Psoas muscle (tissue), 8 donors: ENCODE results near the gene TXK. TPM values are rescaled to one million over a fixed set of nuclear protein-coding genes. Genes with fewer than 3 reads are reported as not detected.

Experiments used
- ATAC-seq, 4 donors: fragments of 200-7000 bp; cut with Tn5 transposase; one replicate each; pipeline ENCODE4 v1.9.1; 2020; ENCODE audit warnings: moderate library complexity in 3 of 4, mild to moderate bottlenecking in 2 of 4
- DNase-seq, 2 donors: peaks; one replicate each; pipeline ENCODE4 v3.0.0-alpha.2; 2020
- H3K27ac ChIP-seq: fragments of 200-600 bp; one replicate; pipeline ENCODE4 v1.8.0; 2022
- H3K27me3 ChIP-seq, 3 donors: fragments of 200-600 bp in 1 of 3; one replicate each; pipeline versions ENCODE4 v1.6.1 to v1.8.0; 2013 to 2022; ENCODE audit warnings: low read length in 2 of 3, mild to moderate bottlenecking in 2 of 3, moderate library complexity in 1 of 3; ENCODE audit not compliant: insufficient read depth in 3 of 3
- H3K36me3 ChIP-seq, 2 donors: fragments of 200-600 bp in 1 of 2; one replicate each; pipeline versions ENCODE4 v1.6.1 to v1.8.0; 2013 to 2022; ENCODE audit warnings: low read depth in 1 of 2, mild to moderate bottlenecking in 1 of 2, moderate library complexity in 1 of 2; ENCODE audit not compliant: insufficient read depth in 1 of 2
- H3K4me1 ChIP-seq: fragments of 200-600 bp; one replicate; pipeline ENCODE4 v1.8.0; 2022
- H3K4me3 ChIP-seq: fragments of 200-600 bp; one replicate; pipeline ENCODE4 v1.8.0; 2022; ENCODE audit warnings: mild to moderate bottlenecking
- H3K9me3 ChIP-seq: fragments of 200-600 bp; one replicate; pipeline ENCODE4 v1.8.0; 2022
- WGBS, 3 donors: extraction: QIAGEN DNeasy Blood & Tissue Kit; methylation state at CpG; one replicate each; pipeline versions ENCODE4 v1.1.6 to v1.1.7; 2013; 5-methylcytosine and 5-hydroxymethylcytosine counted together
- intact Hi-C, 2 donors: fragments of 100-400 bp; cut with DNase I; formaldehyde crosslinking; loops; one replicate each; pipeline versions ENCODE4 v1.11.0 to v1.14.2; 2022
- polyA plus RNA-seq, 3 donors: library from polyadenylated mRNA; stranded (reverse); fragments of 200-250 nt; gene quantifications; one replicate each; pipeline ENCODE4 v1.2.3, GENCODE V29; 2013
- total RNA-seq, 4 donors: library from RNA; stranded (reverse); fragmentation: NEBNext Ultra II Directional in 2 of 4; extraction: Animal tissue kit (Norgen Biotek cat#: 25700) in 2 of 4; gene quantifications; one replicate each; pipeline versions ENCODE4 v1.2.1 to v1.2.4, GENCODE V29; 2021 to 2023
- TF ChIP-seq, protein P1 (sequence below): fragments of 200-600 bp; IDR thresholded peaks from one replicate; pipeline ENCODE4 v1.8.0; 2022; ENCODE audit warnings: antibody characterized with exemption
- donor health status: healthy with polysubstance abuse.
- donor health status: DM: no; HTN: no; CAD: no; lungs with moderate emphysema.
- donor health status: Bipolar disorder and iron deficiency.
- donor health status: healthy.
- donor health status: DM: yes; HTN: yes; CAD: no.
- donor health status: DM: no; HTN: no; CAD: no.
- donor health status: DM: no; HTN: no; CAD: no.
- donor health status: DM: yes; HTN: yes; CAD: no.

TXK gene
- total and polyA plus RNA-seq, 7 donors = 0.07 to 0.52 (median 0.21) TPM; not detected in 1

GRCh38 chr4:48078862-48079655 is 55.0 kb downstream of the TXK start:
- Histone ChIP-seq H3K27ac (no peak overlapping the region), H3K27me3 (no peaks in the 10 kb centered on the region), H3K4me1 (no peaks in the 10 kb centered on the region), H3K4me3 (no peak overlapping the region), H3K9me3 (no peaks in the 10 kb centered on the region), H3K36me3 (no peaks in the 10 kb centered on the region)
- no peak for ATAC-seq
- 73 to 84% (median 77%) methylated on average over 5 of the region's 5 CpGs for WGBS, 3 donors
- DNase-seq = no peak
- intact Hi-C loops = no loop called here
- TF ChIP-seq, protein P1, sequence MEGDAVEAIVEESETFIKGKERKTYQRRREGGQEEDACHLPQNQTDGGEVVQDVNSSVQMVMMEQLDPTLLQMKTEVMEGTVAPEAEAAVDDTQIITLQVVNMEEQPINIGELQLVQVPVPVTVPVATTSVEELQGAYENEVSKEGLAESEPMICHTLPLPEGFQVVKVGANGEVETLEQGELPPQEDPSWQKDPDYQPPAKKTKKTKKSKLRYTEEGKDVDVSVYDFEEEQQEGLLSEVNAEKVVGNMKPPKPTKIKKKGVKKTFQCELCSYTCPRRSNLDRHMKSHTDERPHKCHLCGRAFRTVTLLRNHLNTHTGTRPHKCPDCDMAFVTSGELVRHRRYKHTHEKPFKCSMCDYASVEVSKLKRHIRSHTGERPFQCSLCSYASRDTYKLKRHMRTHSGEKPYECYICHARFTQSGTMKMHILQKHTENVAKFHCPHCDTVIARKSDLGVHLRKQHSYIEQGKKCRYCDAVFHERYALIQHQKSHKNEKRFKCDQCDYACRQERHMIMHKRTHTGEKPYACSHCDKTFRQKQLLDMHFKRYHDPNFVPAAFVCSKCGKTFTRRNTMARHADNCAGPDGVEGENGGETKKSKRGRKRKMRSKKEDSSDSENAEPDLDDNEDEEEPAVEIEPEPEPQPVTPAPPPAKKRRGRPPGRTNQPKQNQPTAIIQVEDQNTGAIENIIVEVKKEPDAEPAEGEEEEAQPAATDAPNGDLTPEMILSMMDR = no peak

- ATAC-seq (no peak), DNase-seq (no peak)
- no peaks in the 10 kb centered on the region for H3K4me1 ChIP-seq
- WGBS, 3 donors = 72 to 91% (median 90%) methylated on average over 2 of the region's 2 CpGs
- H3K36me3 ChIP-seq = no peaks in the 10 kb centered on the region
- no peaks in the 10 kb centered on the region for H3K27me3 ChIP-seq
- intact Hi-C loops = no loop called here
- H3K27ac ChIP-seq = no peak overlapping the region
- TF ChIP-seq, protein P1 = no peak
- H3K9me3 ChIP-seq = no peaks in the 10 kb centered on the region
- H3K4me3 ChIP-seq = no peak overlapping the region
Observed at GRCh38 chr4:48078425-48078824, 55.6 kb downstream of the TXK start.

DNA sequence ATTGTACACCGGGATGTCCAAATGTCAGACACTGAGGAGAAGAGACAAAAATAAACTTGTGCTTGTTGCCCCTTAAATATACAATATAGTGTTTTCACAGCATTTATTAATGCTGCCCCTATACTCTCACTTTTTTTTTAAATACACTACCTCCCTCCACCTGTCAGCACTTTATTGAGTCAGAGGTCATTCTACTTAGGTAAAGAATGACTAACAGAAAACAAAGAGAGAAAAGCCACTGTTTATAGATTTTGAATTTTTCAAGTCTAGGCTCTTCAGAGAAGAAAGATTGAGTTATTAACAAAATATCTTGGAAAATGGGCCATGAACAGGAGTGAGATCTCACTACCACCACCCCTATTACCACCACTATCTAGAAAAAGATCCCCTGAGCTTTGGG is 59.4 kb downstream of the TXK start:
- no peak overlapping the region for H3K27ac ChIP-seq
- TF ChIP-seq, protein P1 = no peak
- no peak overlapping the region for H3K4me3 ChIP-seq
- no peaks in the 10 kb centered on the region for H3K4me1 ChIP-seq
- intact Hi-C loops = no loop called here
- WGBS, 3 donors = 81 to 93% (median 90%) methylated on average over 1 of the region's 1 CpG
- ATAC-seq (no peak), DNase-seq (no peak)
- H3K27me3 ChIP-seq = no peaks in the 10 kb centered on the region
- no peaks in the 10 kb centered on the region for H3K9me3 ChIP-seq
- no peaks in the 10 kb centered on the region for H3K36me3 ChIP-seq

- WGBS, 3 donors = 52 to 59% (median 59%) methylated on average over 3 of the region's 3 CpGs
- intact Hi-C loops = no loop called here
- no peaks in the 10 kb centered on the region for H3K27me3 ChIP-seq
- no peak for DNase-seq
- no peaks in the 10 kb centered on the region for H3K36me3 ChIP-seq
- H3K9me3 ChIP-seq = no peaks in the 10 kb centered on the region
- no peak for ATAC-seq
- H3K4me1 ChIP-seq = no peaks in the 10 kb centered on the region
- no peak overlapping the region for H3K4me3 ChIP-seq
- H3K27ac ChIP-seq = no peak overlapping the region
- TF ChIP-seq, protein P1 = no peak
Observed at GRCh38 chr4:48073567-48074103, 60.4 kb downstream of the TXK start.
